Stimulated activated CD8-positive, alpha-beta memory T cell treated with anti-CD3 and anti-CD28 coated beads, Interleukin-12 subunit alpha, Interleukin-12 subunit beta, amount 100 ng/mL, for 1 hour (primary cell): ENCODE data around the gene CDAN1.
"Not testable (repeated sequence)": the region's sequence is repeated elsewhere in the genome, so short reads cannot be mapped to it uniquely, and the experiment has no call there.

Source experiments
- DNase-seq: peaks from one replicate; pipeline ENCODE4 v3.0.0-alpha.2; 2020; ENCODE audit warnings: low read depth

CDAN1 gene

DNA sequence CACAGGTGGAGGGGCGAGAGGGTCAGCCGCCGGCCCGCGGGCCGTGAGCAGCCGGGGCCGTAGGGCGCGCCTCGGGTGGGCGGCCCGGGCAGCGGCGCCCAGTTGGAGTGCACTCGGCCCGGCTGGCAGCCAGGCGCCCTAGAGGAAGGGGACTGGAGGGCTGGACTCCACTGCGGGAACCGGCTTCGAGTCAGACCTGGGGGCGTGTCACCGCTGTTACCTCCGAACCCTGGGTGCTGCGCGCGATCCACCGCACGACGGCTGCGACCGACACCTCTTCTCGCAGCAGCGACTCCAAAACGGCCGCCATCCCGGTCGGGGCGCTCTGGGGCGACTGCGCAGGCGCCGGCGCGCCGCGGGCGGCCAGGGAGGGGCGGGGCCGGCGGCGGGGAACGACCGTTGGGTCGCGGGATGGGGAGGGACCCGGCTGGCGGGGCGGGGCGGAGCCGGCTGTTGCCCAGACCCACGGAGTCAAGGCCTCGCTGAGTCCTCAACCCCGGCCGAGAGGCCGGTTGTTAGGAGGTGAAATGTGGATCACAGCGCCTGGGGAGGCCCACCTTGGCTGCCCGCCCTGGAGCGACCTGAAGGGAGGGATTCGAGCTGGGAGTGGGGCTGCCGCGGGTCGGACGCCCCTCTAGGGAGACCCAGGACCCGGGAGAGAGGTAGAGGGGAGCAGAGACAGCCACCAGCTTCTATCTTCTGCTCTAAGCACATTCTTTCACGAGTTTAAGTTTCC lies at the start of gene CDAN1:
TSS of gene CDAN1 (minus strand) at position 336 of the 736 bp plus-strand sequence. CDS start at position 310, 26 bp downstream.
- DNase-seq, result peak; percentile 86

GRCh38 chr15:42785569-42785968 lies 48.6 kb upstream of the CDAN1 start:
- DNase-seq, result no peak

DNA sequence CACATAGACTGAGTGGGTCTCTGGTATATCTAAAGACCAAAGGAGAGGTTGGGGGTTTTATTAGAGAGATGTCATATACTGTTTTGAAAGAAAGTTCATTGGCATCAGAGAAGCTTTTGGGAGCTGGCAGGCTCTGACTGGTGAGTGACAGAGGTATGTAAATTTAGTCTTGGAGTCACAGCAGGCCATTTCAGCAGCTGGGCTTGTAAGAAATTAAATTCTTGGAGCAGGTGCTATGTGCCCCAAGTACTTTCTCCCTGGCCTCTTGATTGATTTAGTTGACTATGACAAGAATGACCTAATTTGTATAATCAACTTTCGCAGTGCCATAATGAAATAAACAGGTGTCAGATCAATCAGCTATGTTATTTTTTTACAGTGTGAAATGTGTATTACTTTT lies 47.8 kb upstream of the CDAN1 start:
- no peak for DNase-seq

- DNase-seq, result no peak
Measured at GRCh38 chr15:42782716-42783115, 45.8 kb upstream of the CDAN1 start.

DNA sequence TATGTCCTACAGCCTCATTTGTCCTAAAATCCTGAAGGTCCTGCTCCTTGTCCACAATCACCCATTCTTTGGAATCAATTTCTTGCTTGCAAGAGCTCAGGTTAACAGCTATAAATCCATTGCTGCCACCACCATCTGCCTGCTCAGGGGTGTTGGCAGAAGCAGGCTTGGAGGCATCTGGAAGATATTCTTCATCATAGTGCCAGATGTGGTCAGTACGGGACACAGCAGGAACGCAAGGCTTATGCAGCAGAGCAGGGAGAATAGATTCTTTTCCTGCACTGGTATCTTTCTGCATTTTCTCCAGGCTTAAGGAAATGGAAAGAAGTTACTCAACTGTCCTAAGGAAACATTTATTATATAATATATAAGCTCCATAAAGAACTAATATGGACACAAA lies 38.5 kb upstream of the CDAN1 start:
- DNase-seq, result no peak

GRCh38 chr15:42772901-42773300 lies 36.0 kb upstream of the CDAN1 start:
- DNase-seq, result no peak

DNA sequence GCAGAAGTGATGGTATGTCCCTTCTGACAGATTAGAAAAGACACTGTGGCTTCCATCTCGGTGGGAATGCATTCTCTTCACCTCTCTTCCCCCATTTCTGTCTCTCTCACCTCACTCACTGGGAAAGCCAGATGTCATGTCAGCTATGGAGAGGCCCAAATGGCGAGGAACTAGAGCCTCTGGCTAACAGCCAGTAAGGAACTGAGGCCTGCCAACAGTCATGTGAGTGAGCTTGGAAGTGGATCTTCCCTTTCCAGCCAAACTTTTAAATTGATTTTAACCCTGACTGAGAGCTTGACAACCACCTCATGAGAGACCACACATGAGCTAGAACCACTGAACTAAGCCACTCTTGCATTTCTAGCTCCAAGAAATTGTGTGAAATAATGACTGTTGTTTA lies 35.2 kb upstream of the CDAN1 start:
- DNase-seq, result no peak

DNA sequence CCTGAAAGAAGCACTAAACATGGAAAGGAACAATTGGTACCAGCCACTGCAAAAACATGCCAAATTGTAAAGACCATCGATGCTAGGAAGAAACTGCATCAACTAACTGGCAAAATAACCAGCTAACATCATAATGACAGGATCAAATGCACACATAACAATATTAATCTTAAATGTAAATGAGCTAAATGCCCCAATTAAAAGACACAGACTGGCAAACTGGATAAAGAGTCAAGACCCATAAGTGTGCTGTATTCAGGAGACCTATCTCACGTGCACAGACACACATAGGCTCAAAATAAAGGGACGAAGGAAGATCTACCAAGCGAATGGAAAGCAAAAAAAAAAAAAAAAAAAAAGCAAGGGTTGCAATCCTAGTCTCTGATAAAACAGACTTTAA lies 29.2 kb upstream of the CDAN1 start:
- DNase-seq, result not testable (repeated sequence)

- DNase-seq, result not testable (repeated sequence)
Measured at GRCh38 chr15:42764154-42764731, 27.3 kb upstream of the CDAN1 start.

DNA sequence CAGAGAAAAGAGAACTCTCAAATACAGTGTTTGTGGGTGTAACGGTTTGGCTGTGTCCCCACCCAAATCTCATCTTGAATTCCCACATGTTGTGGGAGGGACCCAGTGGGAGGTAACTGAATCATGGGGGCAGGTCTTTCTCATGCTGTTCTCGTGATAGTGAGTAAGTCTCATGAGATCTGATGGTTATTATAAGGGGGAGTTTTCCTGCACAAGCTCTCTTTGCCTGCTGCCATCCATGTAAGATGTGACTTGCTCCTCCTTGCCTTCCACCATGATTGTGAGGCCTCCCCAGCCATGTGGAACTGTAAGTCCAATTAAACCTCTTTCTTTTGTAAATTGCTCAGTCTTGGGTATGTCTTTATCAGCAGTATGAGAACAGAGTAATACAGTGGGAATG lies 24.9 kb upstream of the CDAN1 start:
- not testable (repeated sequence) for DNase-seq

GRCh38 chr15:42760759-42761158 lies 23.8 kb upstream of the CDAN1 start:
- no peak for DNase-seq

DNA sequence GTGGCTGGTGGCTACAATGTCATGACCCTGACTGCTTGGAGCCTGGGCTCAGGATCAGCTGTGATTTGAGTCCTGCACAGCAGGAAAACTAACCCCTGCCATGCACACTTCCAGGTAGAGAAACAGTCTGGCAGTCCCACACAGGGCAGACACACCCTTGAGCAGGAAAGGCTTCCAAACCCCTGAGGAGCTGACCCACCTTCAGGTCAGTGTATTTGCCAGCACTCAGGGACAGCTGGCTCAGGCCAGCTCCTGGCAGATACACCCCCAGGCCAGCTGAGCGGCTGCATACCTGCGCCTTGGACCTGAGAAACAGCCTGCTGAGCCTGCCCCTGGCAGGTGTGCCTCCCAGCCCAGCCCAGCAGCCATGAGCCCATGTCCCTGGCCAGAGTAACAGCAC lies 22.2 kb upstream of the CDAN1 start:
- DNase-seq, result no peak

DNA sequence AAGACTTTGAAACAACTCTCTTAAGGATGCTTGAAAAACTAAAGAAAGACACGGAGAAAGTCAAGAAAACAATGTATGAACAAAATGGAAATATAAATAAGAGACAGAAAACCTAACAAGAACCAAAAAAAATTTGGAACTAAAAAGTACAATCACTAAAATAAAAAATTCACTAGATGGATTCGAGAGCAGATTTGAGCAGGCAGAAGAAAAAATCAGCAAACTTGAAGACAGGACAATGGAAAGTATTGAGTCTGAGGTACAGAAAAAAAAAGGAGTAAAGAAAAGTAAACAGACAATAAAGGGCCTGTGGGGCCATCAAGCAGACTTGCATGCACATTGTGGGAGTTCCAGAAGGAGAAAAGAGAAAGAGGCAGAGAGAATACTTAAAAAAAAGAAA lies 13.4 kb upstream of the CDAN1 start:
- no peak for DNase-seq

- DNase-seq, result no peak
Measured at GRCh38 chr15:42749266-42749665, 12.3 kb upstream of the CDAN1 start.

DNA sequence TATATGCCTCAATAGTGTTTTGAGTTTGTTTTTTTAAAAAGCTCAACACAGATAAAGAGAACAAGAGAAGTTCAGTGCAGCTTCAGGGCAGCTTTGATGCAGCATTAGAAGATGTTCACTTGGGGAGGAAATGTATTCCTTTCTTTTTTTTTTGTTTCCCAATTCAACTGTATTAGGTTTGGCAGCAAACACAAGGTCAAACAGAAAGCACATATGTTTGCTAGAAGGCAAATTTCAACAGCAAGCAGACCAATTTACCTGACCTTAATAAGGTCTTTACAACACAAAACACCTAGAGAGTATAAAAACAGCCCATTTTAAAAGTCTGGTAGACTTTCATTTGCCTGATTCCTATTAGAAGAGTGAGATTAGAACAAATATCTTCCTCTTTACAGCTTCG lies 7.3 kb upstream of the CDAN1 start:
- no peak for DNase-seq

DNA sequence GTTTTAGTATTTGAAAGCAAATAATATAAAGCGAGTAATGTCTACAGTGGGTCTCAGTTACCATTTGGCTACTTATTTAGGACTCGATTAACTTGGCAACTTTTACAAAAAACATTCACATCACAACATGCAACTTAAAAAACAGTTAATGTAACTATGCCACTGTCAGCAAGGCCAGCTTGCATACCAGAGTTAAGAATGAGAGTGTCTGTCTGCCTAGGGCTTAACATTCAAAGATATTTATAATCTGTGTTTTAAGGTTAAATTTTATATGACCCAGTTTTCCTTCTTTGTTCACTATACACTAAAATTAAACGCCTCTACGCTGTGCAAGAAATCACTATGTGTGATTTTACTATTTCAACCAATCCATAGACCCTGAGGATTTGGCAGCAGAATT lies 5.2 kb upstream of the CDAN1 start:
- no peak for DNase-seq

GRCh38 chr15:42741710-42742109 lies 4.8 kb upstream of the CDAN1 start:
- no peak for DNase-seq

DNA sequence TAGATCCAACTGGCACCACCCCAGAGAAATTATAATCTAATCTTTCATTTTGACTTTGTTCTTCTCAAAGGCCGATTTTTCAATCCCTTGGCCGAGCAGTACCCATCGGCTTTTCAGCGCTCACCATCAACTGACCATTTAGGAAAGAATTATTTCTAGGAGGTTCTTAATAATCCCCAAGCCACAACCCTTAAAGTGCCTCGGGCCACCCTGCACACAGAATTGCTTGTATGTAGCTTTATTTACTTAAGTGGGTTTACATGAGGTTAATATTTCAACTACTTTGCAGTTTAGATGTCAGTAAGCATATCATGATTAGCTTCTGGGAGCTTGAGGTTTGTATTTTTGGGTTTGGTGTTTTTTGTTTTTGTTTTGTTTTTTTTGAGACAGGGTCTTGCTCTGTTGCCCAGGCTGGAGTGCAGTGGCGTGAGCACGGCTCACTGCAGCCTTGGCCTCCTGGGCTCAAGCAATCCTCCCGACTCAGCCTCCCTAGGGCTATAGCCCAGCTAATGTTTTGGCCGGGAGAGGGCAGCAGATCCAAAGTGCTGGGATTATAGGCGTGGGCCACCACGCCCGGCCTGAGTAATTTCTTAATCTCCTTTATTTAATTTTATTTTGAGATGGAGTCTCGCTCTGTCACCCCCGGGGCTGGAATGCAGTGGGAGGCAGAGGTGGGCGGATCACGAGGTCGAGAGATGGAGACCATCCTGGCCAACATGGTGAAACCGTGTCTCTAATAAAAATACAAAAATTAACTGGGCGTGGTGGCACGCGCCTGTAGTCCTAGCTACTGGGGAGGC lies 801 bp upstream of the CDAN1 start:
- no peak for DNase-seq

GRCh38 chr15:42736178-42736792 lies 643 bp downstream of the CDAN1 start:
- no peak for DNase-seq

- DNase-seq, result no peak
Measured at GRCh38 chr15:42735382-42736165, 1.4 kb downstream of the CDAN1 start.

DNA sequence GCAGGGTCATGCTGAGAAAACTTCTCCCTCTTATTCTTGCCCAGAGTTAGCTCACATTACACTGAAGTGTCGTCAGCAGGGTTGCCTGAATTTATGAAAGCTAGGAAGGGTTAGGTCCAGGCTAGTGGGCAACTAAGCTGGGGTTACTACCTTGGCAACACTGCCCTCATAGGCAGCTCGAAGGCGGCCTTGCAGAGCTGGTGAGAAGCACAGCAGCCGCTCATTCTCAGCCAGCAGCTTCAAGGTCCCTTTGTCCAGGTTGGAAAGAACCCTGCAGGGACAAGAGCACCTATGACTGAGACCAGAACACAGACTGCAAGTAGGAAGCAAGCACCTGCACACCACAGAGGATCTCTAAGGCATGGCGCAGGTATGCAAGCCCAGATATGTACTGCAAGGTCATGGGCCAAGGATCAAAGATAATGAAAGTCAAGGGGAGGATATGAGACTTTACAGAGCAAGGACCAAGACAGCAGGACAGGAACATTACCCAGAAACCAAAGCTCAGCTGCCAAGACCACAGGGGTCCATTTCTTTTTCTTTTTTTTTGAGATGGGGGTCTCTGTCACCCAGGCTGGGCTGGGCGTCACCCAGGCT lies 2.8 kb downstream of the CDAN1 start:
- no peak for DNase-seq

DNA sequence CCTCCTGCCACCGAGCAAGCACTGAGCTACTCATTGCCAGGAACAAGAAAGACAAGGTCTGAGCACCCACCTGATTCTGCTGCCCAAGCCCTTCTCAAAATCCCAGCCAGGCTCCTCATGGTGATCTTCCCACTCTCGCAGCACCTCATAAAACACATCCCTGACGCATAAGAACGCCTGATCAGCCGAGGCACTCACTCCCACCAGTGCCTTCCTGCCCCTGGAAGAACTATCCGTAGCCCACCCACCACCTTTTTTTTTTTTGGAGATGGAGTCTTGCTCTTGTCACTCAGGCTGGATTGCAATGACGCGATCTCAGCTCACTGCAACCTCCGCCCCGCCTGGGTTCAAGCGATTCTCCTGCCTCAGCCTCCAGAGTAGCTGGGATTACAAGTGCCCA lies 3.9 kb downstream of the CDAN1 start:
- DNase-seq, result no peak
